ENCODE measurements around the gene CHST4.
"Not testable (repeated sequence)": the region's sequence is repeated elsewhere in the genome, so short reads cannot be mapped to it uniquely, and the experiment has no call there.

The CHST4 gene

DNA sequence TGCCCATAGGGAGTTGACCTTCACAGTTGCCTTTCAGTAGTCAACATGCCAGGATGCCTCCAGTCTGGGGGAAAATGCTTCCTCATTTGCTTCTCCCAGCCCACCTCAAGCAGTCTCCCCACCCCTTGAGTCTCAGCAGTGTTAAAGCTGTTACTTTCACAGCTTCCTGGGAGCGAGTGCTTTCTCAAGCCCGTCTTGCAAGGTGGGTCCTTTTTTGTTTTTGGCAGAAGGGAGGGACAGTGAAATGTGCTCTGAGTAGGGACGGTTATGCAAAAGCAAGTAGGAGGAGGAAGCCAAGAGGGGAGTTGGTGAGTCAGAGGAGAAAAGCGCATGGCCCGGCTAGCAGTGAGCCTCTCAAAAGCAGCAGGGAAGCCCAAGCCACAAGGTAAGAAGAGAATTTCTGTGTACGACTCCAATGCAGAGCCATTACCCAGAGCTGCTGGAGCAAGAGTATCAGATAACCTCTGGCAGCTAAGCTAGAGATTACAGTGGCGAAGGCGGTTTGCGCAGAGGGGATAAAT lies at the start of gene CHST4:
Gene CHST4 (plus strand): TSS at position 316 of the 521 bp plus-strand sequence. CDS start 10,252 bp downstream, outside the sequence.
- DNase-seq (ENCODE audit: low spot score): no peak

DNA sequence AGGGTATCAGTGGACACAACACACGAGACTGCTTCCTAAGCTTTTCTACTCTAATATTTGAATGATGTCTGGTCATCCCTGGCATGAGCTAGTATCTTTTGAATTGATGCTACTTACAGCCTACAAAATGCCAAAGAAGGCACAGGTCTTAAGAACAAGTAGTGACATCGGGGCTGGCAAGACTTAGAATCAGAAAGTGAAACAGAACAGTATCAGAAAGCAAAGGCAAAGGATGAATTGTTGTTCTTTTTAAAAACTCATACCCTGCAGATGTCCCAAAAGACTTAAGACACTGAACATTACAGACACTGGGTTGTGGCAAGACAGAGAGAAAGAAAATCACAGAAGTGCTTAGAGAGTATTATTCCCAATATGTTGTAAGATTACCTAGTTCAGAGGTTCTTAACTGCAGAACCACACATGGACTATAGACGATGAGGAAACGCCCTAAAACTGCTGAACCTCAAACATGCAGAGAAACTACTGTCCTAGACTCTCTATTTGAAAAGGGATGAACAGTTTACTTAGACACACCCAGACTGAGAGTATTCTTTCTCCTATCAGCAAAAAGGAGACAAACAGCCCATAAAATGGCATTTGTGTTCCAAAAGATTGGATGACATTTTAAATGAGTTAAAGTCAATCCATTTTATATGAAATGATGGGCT lies 49.6 kb upstream of the CHST4 start:
- no peak for DNase-seq (ENCODE audit: low spot score)

DNA sequence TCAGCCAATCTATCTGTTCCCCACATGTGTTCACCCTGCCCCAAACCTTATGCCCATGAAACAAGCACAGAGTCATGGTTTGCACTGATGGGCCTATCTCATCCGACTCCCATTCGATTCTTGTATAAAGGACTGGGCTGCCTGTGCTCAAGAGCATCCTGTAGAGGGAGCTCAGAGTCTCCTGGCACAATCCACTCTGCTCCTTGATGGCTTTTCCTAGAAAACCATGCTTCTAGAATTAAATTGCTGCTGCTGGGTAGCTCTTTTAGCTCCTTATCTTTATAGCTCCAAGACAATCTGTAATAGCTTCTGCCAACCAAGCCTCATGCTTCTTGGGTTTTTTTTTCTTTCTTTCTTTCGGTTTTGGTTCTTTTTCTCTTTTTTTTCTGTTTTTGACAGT lies 46.8 kb upstream of the CHST4 start:
- peak; percentile 52 for DNase-seq (ENCODE audit: low spot score)

DNA sequence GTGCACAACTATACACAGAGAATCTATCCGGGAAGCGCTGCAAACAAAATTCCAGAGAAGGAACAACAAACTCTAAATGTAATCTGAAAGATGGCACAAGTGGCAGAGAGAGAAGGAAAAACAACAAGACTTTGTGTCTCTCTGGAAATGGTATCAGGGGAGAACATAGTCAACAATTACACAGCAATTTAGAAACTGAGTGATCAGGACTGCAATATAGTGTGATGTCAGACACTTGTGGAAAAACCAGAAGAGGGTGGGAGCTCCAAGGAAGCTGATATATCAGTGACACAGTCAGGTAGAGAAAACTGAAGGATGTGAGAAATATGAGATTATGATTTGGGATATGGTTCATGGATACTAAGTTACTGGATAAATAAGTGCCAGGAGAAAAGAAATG lies 45.3 kb upstream of the CHST4 start:
- DNase-seq (ENCODE audit: low spot score): no peak

DNA sequence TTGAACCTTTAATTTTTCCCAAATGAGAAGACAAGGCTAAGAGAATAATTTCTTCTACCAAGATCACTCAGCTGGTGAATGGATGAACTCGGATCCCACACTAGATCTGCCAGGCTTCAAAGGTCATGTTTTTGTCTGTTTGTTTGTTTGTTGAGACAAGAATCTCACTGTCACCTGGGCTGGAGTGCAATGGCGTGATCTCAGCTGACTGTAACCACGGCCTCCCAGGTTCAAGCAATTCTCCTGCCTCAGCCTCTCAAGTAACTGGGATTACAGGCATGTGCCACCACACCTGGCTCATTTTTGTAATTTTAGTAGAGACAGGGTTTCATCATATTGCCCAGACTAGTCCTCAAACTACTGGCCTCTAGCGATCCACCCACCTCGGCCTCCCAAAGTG lies 43.7 kb upstream of the CHST4 start:
- no peak for DNase-seq (ENCODE audit: low spot score)

DNA sequence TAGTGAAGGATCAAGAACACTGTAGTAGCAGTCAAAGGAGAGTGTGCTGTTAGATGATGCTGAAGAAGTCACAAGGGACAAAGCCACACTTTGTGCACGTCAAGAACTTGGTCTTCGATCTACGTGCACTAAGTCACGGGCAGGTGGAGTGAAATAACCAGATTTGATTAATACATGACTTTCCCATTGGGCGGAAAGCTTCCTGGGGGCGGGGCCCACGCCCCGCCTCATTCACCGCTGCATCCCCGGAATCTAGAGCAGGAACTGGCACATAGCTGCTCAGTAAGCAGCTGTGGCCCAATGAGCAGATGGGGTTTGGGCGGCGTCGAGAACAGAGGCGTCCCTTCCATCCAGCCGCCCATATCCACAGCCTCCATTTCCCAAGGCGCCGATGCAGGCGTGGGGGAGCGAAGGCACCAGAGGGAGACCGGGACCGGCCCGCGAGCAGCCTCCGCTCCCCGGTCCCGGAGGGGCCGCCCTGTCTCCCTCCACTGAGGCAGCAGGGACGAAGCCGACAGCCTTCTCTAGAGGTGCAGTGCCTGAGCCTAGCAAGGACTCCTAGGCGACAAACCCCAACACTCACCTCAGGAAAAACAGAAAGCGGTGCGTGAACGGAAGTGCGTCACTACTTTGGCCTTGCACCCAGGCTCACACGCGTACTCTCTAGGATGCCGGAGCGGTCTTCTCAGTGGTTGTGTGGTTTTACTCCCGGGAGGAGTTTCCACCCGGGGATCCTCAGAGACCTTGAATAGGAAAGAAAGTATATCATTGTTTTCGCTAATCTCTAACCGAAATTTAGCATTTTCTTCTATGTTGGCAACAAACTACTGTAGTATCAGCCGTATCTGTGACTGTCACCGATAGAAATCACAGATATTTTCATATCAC lies 42.0 kb upstream of the CHST4 start:
- DNase-seq (ENCODE audit: low spot score): peak; percentile 96

DNA sequence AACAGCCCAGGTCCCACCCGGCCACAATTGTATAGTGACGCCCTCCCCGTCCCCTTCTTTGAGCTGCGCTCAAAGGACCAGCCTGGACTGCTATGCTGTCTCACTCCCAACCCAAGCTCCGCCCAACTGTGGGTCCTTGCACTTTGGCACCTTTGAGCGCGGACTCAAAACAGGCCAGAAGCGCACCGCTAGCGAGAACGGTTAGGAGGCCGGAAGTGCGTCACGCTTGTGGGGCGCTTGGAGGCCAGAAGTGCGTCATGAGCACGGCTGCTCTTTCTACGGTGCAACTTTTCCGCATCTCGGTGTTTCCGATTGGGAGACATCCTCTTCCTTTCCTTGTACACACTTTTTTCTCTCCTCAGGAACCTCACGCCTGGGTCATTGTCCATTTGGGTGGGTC lies 37.1 kb upstream of the CHST4 start, which contains the start of gene ZNF19:
Gene ZNF19 (minus strand): TSS at position 203 of the 400 bp plus-strand sequence. CDS start 7,210 bp downstream, outside the sequence.
- DNase-seq (ENCODE audit: low spot score): no peak

DNA sequence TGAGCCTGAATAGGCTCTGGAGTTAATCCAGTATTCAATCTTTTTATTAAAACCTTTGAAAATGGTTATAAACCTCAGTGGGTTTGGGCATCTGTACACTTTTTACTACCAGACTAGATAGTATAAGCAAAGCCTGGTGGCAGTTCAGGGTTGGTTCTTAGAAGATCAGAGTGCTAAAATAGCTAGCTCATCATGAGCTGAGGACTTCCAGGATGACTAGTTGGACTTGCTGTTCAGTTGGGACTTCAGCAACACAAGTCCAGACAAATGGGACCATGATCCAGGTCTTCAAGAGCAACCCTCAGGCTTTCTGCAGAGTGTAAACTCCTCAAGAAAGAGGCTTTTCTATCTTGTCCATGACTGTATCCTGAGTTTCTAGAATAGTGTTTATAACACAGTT lies 35.9 kb upstream of the CHST4 start:
- no peak for DNase-seq (ENCODE audit: low spot score)

DNA sequence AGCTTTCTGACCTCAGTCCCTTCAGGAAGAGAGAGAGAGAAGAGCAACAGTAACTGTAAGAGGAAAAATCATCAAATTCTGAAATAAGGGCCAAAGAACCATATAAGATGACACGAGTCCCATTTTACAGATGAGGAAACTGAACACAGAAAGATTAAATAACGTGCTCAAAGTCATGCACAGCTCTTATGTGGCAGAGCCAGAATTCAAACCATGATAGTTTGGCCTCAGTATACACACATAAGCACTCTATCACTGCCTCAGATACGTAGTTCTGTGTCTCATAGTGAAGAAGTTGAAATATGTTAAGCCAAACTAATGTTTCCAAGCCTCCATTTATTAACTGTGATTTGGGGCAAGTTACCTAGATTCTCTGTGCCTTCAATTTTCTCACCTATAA lies 35.2 kb upstream of the CHST4 start:
- no peak for DNase-seq (ENCODE audit: low spot score)

DNA sequence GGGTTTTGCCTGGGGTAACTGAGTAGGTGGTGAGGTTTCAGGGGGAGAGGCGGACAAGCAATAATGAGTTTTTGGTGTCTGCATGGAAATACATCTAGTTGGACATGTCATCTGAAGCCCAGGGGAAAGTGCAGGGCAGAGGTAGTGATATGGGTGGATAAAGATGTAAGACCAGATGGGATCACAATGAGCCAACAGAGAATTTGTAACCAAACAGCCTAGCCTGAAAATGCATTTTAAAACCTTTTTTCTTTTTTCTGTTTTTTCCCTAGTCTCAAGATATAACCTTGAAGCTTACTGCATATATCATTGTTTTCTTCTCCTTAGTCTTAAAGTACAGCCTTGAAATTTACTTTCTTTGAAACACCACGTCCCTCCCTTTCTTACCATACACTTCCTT lies 33.4 kb upstream of the CHST4 start:
- DNase-seq (ENCODE audit: low spot score): no peak

DNA sequence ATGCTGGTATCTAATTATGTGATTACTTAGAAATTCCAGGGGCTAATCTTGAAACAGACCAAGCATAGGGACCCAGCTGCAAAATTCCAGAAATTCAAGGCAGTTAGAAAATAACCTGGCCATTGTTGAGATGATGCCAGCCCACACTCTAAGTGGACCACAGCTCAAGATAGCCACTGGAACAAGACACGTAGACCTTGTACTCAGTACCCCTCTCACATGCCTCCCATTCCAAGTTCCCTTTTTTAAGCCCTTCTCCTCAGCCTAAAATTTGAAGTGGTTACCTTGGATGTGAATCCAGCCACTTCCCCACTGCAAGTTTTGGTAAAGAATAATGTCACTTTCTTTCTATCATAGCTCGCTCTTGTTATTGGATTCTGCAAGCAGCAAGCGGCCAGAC lies 33.0 kb upstream of the CHST4 start:
- no peak for DNase-seq (ENCODE audit: low spot score)

DNA sequence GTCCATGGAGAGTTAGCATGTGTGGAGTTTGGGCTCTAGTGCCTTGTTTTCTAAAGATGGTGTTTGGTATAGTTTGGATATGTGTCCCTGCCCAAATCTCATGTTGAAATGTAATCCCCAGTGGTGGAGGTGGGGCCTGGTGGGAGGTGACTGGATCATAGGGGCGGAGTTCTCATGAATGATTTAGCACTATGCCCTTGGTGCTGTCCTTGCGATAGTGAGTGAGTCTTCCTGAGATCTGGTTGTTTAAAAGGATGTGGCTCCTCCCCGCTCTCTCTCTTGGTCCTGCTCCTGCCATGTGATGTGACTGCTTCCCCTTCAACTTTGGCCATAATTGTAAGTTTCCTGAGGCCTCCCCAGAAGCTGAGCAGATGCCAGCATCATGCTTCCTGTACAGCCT lies 28.2 kb upstream of the CHST4 start:
- no peak for DNase-seq (ENCODE audit: low spot score)

DNA sequence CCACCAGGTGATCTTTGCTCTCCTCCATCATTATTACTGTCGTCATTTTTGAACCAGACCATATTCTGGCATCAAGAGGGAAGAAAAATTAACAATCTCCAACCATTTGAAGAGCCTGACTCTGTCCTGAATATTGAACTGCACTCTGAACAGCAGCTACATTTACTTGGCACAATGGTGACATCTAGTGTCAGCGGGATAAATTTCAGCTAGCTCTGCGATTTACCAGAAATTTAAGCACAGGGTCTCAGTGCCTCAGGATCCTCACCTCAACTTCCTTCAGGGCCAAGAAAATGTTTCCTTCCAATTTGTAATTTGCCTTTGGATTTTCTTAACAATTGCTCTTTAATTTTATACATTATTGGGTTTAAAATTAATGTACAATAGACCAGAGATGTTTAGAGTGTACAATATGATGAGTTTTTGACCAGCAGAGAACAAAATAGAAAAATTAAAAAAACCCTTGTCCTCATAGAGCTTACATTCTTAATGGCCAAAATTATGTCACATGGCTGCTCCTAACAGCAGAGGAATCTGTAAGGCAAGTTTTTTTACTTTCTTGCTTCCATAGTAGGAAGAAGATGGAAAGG lies 26.4 kb upstream of the CHST4 start:
- DNase-seq (ENCODE audit: low spot score): peak; percentile 62

DNA sequence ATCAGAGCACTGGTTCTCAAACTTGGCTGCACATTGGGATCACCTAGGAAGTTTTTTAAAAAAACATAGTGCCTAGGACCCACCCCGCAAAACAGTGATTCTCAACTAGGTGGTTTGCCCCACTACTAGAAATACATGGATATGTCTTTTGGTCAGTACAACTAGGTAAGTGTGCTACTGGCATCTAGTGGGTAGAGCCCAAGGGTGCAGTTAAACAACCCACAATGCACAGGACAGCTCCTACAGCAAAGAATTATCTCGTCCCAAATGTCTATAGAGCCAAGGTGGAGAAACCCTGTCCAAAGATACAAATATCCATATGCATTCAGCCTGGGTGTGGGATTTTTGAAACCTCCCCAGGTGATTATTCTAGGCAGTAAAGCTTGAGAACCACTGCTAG lies 25.3 kb upstream of the CHST4 start:
- no peak for DNase-seq (ENCODE audit: low spot score)

DNA sequence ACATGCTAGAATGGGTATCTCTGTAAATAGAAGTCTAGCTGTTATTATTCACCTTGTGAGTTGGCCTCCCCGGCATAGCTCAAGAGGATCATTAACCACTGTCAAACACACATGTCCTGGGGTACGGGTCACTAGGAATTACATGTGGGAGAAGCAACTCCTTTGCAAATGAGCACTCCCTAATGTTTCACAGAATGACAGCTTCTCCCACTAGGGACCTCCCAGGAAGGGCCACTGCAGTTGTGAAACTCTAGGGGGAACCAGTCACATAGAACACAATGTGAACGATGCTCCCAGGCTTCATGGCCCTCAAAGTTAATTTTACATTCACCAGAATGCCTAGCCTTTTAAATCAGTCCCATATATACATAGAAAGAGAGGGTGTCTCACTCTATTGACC lies 24.7 kb upstream of the CHST4 start:
- DNase-seq (ENCODE audit: low spot score): no peak

DNA sequence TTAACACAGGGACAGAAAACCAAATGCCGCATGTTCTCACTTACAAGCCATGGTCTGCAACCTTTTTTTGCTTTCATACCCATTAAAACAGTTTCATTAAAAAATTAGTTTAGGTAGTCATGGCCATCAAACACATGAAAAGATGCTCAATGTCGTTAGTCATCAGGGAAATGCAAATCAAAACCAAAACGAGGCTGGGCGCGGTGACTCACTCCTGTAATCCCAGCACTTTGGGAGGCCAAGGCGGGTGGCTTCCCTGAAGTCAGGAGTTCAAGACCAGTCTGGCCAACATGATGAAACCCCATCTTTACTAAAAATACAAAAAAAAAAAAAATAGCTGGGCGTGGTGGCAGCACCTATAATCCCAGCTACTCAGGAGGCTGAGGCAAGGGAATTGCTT lies 22.2 kb upstream of the CHST4 start:
- not testable (repeated sequence) for DNase-seq (ENCODE audit: low spot score)

DNA sequence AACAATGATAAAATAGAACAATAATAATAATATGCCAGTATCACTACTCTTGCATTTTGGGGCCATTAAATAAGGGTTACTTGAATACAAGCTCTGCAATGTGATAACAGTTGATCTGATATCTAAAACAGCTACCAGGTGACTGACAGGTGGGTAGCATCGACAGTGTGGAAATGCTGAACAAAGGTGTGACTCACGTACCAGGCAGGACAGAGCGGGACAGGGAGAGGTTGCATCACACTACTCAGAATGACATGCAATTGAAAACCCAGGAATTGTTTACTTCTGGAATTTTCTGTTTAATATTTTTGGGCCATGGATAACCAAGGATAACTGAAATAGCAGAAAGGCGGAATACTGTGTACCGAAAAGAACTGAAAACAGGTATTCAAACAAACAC lies 21.3 kb upstream of the CHST4 start:
- DNase-seq (ENCODE audit: low spot score): no peak

DNA sequence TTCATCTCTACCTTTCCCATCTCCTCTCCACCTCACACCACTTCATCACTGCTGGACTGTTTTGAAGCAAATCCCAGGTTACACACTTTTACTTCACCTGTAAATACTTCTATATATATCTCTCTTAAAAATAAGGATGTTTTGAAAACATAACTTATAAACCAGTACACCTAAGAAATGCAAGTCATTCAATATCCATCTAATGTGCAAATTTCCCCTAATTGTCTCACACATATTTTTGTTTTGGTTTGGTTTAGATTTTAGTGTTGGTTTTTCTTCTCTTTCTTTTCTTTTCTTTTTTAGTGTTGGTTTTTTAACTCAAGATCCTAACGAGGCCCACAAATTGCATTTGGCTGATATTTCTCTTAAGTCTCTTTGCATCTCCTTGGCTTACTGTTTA lies 19.2 kb upstream of the CHST4 start:
- no peak for DNase-seq (ENCODE audit: low spot score)

DNA sequence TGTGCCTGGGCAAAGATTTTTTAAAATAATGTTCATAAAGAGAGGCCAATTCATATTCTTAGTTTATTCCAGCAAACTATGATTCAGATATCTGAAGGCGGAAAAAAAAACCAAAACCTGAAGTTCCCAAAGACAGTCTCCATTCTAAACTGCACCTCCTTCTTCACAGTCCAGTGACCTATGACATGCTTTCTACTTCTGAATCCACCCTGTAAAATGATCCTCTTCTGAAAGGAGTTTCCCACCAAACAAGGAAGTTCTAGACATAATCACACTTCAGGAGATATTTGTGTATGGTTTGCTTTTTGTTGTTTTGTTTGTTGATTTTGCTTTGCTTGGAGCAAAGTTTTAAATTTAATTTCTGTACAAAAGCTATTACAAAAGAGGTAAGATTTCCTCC lies 12.9 kb upstream of the CHST4 start:
- no peak for DNase-seq (ENCODE audit: low spot score)

DNA sequence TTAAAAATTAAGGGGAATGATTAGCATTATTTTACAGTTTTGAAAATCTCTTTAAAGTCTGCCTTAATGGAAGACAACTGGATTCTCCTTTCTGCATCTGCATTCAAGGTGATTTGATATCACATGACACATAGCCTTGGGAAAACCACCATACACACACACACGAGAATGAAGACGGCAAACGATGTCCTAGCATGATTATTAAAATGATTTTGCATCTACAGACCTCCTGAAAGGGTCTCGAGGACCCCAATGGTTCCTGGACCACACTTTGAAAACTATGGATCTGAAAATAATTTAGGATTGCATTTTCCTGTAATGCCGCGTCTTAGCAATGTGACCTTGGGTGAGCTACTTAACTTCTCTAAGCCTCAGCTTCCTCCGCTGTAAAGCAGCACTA lies 11.8 kb upstream of the CHST4 start:
- no peak for DNase-seq (ENCODE audit: low spot score)

DNA sequence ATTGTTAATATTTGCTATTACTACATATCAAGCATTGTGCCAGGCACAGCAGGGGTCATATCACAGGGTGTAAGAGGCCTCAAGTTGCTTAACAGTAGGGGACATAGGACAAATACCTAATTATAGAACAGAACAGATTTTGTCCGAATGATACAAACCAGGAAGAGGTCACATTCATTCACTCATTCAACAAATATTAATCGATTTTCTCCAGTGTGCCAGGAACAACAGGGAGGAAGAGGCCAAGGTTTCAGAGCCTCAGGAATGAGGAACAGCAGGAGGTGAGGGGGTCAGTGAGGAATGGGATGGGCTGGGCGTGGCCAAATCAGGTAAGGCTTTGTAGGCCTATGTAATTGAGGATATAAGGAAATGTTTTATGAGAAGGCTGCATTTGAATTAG lies 11.2 kb upstream of the CHST4 start:
- DNase-seq (ENCODE audit: low spot score): no peak

DNA sequence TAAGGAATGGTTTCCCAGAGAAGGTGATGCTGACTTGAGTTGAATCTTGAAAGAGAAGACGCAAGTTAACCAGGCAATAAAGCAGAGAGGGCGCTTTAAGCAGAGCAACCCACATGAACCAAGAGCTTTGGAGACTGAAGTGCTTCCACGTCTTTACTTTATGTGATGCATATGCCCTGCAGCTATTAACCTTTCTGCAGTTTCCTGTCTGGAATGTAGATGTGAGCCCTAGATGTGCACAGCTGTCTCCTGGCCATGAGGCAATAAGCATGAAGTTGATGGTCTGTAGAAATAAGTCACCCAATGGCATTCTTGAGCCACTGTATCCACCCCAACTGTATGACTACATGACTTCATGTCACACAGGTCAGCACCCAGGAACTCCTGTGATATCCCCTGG lies 5.7 kb upstream of the CHST4 start:
- no peak for DNase-seq (ENCODE audit: low spot score)

Data from pons (tissue), 1 donor.